NCI-H187 treated with DMSO at 0.1 percent for 48 hours (cell line): ENCODE measurements around the gene PMPCA.

ENCODE experiments used
- DNase-seq: peaks from one replicate; lab custom pipeline; 2025; lab: John Stamatoyannopoulos, UW

Gene PMPCA, protein sequence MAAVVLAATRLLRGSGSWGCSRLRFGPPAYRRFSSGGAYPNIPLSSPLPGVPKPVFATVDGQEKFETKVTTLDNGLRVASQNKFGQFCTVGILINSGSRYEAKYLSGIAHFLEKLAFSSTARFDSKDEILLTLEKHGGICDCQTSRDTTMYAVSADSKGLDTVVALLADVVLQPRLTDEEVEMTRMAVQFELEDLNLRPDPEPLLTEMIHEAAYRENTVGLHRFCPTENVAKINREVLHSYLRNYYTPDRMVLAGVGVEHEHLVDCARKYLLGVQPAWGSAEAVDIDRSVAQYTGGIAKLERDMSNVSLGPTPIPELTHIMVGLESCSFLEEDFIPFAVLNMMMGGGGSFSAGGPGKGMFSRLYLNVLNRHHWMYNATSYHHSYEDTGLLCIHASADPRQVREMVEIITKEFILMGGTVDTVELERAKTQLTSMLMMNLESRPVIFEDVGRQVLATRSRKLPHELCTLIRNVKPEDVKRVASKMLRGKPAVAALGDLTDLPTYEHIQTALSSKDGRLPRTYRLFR

GRCh38 chr9:136410500-136411287, at the start of gene PMPCA, which contains the start of gene ENTR1:
Gene PMPCA (plus strand): TSS chr9:136410658. CDS start chr9:136410669, 11 bp downstream.
Gene ENTR1 (minus strand): TSS chr9:136410614. CDS start chr9:136410397, 217 bp downstream.
- peak; percentile 1 for DNase-seq

- no peak for DNase-seq
Observed at GRCh38 chr9:136361047-136361753, 49.3 kb upstream of the PMPCA start.

GRCh38 chr9:136361754-136362449, 48.6 kb upstream of the PMPCA start:
- no peak for DNase-seq

GRCh38 chr9:136362450-136362784, 48.0 kb upstream of the PMPCA start:
- DNase-seq, result no peak

GRCh38 chr9:136363106-136363948, 47.1 kb upstream of the PMPCA start, which contains the start of gene DNLZ:
Gene DNLZ (minus strand): TSS chr9:136363744. CDS start chr9:136363714, 30 bp downstream.
- peak; percentile 34 for DNase-seq

- DNase-seq, result no peak
Observed at GRCh38 chr9:136363949-136364748, 46.3 kb upstream of the PMPCA start.

- DNase-seq, result no peak
Observed at GRCh38 chr9:136364942-136365774, 45.3 kb upstream of the PMPCA start.

GRCh38 chr9:136365775-136366222, 44.7 kb upstream of the PMPCA start:
- no peak for DNase-seq

DNA sequence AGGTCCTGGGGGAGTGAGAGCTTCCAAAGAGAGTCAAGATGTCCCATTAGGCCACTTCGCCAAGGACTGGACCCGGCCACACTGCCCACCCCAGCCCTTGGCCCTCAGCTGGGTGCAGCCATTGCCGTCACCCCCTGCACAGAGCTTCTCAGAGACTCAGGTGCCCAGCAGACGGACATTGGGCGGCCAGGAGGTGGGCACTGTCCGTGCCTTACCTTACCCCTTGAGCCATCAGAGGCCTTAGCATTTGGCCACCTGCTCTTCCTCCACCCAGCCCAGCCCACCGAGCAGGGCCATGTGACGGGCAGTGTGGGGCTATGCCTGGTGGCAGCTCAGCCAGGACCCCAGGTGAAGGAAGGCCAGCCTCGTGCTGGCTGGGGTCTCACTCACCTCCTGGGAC, 43.6 kb upstream of the PMPCA start:
- no peak for DNase-seq

DNA sequence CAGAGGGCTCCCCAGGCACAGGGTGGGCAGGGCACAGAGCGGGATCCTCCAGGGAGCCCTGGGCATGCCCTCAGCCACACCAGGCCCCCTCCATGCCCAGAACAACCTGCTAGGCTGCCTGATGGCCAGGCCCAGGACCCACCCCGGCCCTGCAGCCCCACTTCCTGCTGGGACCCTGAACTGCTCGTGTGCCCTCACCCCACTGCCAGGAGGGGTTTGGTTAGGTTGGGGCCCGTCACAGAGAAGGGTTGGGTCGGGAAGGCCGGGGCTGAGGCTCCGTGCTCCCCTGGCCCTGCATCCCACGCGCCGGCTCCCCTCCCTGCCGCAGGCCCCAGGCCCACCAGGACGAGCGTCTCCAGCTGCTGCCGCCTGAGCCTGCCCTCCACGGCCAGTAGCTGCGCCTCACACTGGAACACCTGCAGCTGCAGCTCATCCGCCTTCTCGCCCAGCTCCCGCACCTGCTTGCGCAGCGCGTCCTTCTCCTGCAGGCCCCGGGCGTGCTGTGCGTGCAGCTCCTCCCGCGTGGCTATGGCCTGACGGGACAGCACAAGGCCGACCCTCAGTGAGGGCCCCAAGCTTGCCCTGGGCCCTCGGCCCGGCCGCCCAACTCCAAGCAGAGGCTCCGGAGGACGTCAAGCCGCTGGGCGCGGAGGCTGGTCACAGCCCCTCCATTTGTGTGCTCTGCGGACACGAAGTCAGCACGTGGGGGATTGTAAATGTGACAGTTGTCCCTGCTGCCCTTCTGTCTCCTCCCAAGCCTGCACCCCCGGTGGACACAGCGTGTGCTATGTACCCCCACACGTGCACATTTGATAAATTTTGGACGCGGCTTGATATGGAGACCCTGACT, 42.9 kb upstream of the PMPCA start:
- DNase-seq, result no peak

GRCh38 chr9:136368190-136368589, 42.3 kb upstream of the PMPCA start:
- no peak for DNase-seq

GRCh38 chr9:136370037-136370436, 40.4 kb upstream of the PMPCA start:
- no peak for DNase-seq

GRCh38 chr9:136370687-136371532, 39.5 kb upstream of the PMPCA start:
- no peak for DNase-seq

DNA sequence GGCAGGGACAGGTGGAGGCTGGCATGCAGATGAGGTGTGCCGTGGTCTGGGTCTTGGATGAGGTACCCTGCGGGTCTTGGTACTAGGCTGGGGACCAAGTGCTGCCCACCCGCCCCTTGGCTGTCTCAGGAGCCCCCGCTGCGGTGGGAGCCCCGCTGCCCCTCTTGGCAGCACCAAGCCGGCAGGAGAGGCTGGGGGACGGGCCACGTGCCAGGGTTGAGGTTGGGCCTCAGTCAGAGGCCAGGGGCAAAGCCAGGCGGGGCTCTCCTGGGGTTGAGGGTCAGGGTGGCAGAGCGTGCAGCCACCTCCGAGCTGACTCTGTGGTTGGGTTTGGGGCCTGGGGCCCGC, 39.0 kb upstream of the PMPCA start:
- DNase-seq, result no peak

DNA sequence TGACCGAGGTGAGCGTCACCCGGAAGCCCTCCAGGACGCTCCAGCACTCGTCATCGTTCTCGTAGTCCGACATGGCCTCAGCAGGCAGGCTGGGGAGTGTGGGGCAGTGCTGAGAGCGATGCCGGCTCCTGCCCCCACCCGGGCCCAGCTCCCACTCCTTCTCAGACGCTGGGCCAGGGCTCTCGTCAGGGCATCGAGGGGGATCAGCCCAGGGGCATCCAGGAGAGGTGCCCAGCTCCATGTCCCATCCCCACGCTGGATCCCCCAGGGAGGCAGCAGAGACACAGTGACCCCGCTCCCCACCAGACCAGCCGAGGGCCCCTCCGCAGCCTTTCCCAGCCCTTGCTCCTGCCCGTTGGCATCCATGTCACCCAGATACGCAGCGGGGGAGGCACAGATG, 38.5 kb upstream of the PMPCA start:
- no peak for DNase-seq

GRCh38 chr9:136372561-136373299, 37.7 kb upstream of the PMPCA start:
- DNase-seq, result no peak
